RKO (cell line): ENCODE measurements around the gene TIPRL.
"Not testable (repeated sequence)": the region's sequence is repeated elsewhere in the genome, so short reads cannot be mapped to it uniquely, and the experiment has no call there.

ENCODE experiments used
- DNase-seq: peaks from one replicate; pipeline ENCODE4 v3.0.0-alpha.2; 2016; ENCODE audit warnings: low spot score

TIPRL gene

GRCh38 chr1:168178638-168179437 lies at the start of gene TIPRL:
TIPRL (plus strand) TSS chr1:168178962; CDS start chr1:168179078, 116 bp downstream.
- DNase-seq = peak; percentile 99

- no peak for DNase-seq
Observed at GRCh38 chr1:168129933-168130332, 48.8 kb upstream of the TIPRL start.

- DNase-seq = no peak
Observed at GRCh38 chr1:168134132-168134531, 44.6 kb upstream of the TIPRL start.

- no peak for DNase-seq
Observed at GRCh38 chr1:168134642-168135041, 44.1 kb upstream of the TIPRL start.

GRCh38 chr1:168135116-168135920 lies 43.4 kb upstream of the TIPRL start:
- no peak for DNase-seq

GRCh38 chr1:168135921-168136708 lies 42.6 kb upstream of the TIPRL start:
- DNase-seq = peak; percentile 36

- peak; percentile 35 for DNase-seq
Observed at GRCh38 chr1:168136709-168137514, 41.9 kb upstream of the TIPRL start, which contains the start of gene GPR161. GPR161 (minus strand) TSS chr1:168136930; CDS start chr1:168104850, 32,080 bp downstream.

GRCh38 chr1:168137515-168137821 lies 41.3 kb upstream of the TIPRL start:
- DNase-seq = peak; percentile 46

GRCh38 chr1:168138134-168138533 lies 40.6 kb upstream of the TIPRL start:
- DNase-seq = peak; percentile 84

GRCh38 chr1:168139070-168139469 lies 39.7 kb upstream of the TIPRL start:
- DNase-seq = no peak

- DNase-seq = no peak
Observed at GRCh38 chr1:168141871-168142385, 36.8 kb upstream of the TIPRL start.

GRCh38 chr1:168145184-168146159 lies 33.3 kb upstream of the TIPRL start:
- DNase-seq = peak; percentile 78

GRCh38 chr1:168146160-168146539 lies 32.6 kb upstream of the TIPRL start:
- no peak for DNase-seq

- DNase-seq = no peak
Observed at GRCh38 chr1:168146626-168147025, 32.1 kb upstream of the TIPRL start.

GRCh38 chr1:168148916-168149315 lies 29.8 kb upstream of the TIPRL start:
- DNase-seq = no peak

GRCh38 chr1:168150283-168150682 lies 28.5 kb upstream of the TIPRL start:
- no peak for DNase-seq

- DNase-seq = no peak
Observed at GRCh38 chr1:168151935-168152334, 26.8 kb upstream of the TIPRL start.

GRCh38 chr1:168154707-168155106 lies 24.1 kb upstream of the TIPRL start:
- not testable (repeated sequence) for DNase-seq

- DNase-seq = no peak
Observed at GRCh38 chr1:168155910-168156309, 22.9 kb upstream of the TIPRL start.

GRCh38 chr1:168157638-168158037 lies 21.1 kb upstream of the TIPRL start:
- DNase-seq = no peak
